Activated naive CD4-positive, alpha-beta T cell treated with anti-CD3 and anti-CD28 coated beads, Interleukin-2, amount 10 ng/mL, durations not matched to agents 7 days and 5 days (primary cell): ENCODE data around the gene IGLL1.
"Not testable (repeated sequence)": the region's sequence is repeated elsewhere in the genome, so short reads cannot be mapped to it uniquely, and the experiment has no call there.

Experiments
- CTCF ChIA-PET: fragments of 350-600 bp; sonication (Branson Sonifier 250); formaldehyde crosslinking; loops from one replicate; lab custom pipeline; 2021; ENCODE audit warnings: antibody characterized with exemption; lab: Charles Lee
- DNase-seq: peaks from one replicate; pipeline ENCODE4 v3.0.0-alpha.2; 2020
- H3K27ac Mint-ChIP-seq: one replicate; pipeline ENCODE4 v1.8.0; 2021; ENCODE audit warnings: mild to moderate bottlenecking, moderate library complexity, mixed read lengths
- H3K27me3 Mint-ChIP-seq: one replicate; pipeline ENCODE4 v1.8.0; 2021; ENCODE audit warnings: mild to moderate bottlenecking, mixed read lengths
- H3K36me3 Mint-ChIP-seq: one replicate; pipeline ENCODE4 v1.8.0; 2021; ENCODE audit warnings: mixed read lengths
- H3K4me1 Mint-ChIP-seq: one replicate; pipeline ENCODE4 v1.8.0; 2021; ENCODE audit warnings: mixed read lengths
- H3K4me3 Mint-ChIP-seq: one replicate; pipeline ENCODE4 v1.8.0; 2021; ENCODE audit warnings: mild to moderate bottlenecking, moderate library complexity, mixed read lengths
- H3K9me3 Mint-ChIP-seq: one replicate; pipeline ENCODE4 v1.8.0; 2021; ENCODE audit warnings: mixed read lengths

The IGLL1 gene

DNA sequence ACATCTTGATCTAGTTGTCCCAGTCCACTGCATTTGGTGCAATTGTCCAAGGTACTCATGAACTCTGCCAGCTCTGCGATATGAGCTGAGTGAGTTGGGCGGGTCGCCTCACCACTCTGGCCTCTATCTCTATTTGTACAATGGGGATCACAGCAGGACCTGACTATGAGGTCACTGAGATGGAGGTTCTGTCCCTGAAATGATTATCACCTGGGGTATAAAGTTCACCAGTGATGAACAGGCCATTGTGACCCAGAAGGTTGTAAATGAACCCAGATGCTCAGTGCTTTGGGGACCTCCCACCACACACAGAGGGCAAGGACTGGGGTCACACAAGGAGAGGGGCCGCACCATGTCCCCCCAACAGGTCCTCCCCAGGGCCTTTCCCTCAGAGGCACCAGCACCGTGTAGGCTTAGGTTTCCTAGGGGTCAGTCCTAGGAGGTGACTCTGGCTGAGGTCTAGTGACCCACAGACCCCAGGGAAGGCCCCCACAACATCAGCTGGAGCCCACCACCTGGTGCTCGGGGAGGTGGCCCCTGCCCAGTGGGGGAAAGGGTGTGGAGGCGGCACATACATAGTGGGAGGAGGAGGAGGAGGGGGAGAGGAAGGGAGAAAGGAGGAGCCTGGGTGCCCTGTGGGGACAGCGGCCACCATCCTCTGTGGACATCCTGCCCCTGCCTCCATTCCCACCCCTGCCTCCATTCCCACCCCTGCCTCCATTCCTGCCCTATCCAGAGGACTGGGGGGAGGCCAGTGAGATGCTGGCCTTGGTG is 25.0 kb upstream of the IGLL1 start:
- CTCF ChIA-PET = interaction anchor here (0.6 to 1.3 kb wide), 3 partner anchors 14 to 23 kb away, joined by 3 to 4 read pairs (median 3); no protein-coding TSS in a partner anchor
- H3K36me3 Mint-ChIP-seq = no peaks in the 10 kb centered on the region
- H3K4me1 Mint-ChIP-seq = peaks cover 7% of the 10 kb centered on the region
- H3K9me3 Mint-ChIP-seq = no peaks in the 10 kb centered on the region
- no peak overlapping the region for H3K27ac Mint-ChIP-seq
- DNase-seq = no peak
- peaks cover 5% of the 10 kb centered on the region for H3K27me3 Mint-ChIP-seq
- H3K4me3 Mint-ChIP-seq = no peak overlapping the region

DNA sequence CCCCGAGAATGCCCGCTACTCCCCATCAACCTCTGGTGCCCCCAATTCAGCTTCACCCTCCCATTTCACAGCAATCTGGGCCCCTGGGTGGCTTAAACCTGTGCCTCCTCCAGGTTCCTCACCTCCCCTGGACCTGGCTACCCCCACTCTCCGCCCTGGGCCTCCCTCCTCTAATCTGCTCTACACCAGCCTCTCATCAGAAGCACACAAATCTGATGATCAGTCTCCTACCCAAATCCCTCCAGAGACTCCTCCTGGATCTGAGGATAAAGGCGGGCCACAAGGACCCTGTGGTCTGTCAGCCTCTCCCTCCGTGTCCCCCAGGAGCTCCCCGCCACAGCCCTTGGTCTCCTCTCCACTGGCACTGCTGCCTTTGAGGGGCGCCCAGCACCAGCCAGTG is 23.2 kb upstream of the IGLL1 start:
- H3K4me1 Mint-ChIP-seq = no peaks in the 10 kb centered on the region
- no peak overlapping the region for H3K4me3 Mint-ChIP-seq
- H3K9me3 Mint-ChIP-seq = no peaks in the 10 kb centered on the region
- no peak overlapping the region for H3K27ac Mint-ChIP-seq
- H3K36me3 Mint-ChIP-seq = no peaks in the 10 kb centered on the region
- H3K27me3 Mint-ChIP-seq = peaks cover 5% of the 10 kb centered on the region
- no peak for DNase-seq
- CTCF ChIA-PET = no interaction called here

DNA sequence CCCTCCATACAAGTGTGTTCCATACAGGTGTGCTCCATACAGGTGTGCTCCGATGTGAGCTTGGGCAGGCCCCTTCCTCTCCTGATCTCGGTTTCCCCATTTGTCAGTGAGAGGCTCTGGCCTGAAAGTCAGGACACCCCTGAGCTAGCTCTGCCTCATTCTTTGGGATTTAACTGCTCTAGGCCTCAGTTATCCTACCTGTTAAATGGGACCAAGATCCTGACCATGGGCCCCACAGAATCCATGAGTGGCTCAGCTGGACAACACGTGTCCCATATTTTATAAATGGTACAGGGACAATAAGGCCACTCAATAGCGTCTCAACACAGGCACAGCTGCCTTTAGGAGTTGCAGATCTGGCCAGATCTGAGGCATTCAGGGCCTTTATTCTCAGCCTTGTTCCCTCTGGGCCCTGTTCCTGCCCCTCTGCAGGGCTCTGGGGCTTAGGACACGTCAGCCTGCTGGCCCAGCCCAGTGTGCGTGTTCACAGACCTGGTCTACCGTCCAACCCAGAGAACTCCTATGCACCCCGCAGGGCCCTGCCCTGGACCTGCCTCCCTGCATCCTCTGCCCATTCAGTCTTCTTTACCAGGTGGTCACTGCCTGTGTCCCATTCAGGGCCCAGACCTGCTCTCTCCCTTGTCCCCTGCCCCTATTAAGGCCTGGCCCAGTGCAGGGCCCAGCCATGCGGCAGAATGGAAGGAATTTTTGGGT is 18.9 kb upstream of the IGLL1 start:
- CTCF ChIA-PET = no interaction called here
- H3K27me3 Mint-ChIP-seq = peaks cover 14% of the 10 kb centered on the region
- DNase-seq = no peak
- H3K27ac Mint-ChIP-seq = no peak overlapping the region
- no peaks in the 10 kb centered on the region for H3K9me3 Mint-ChIP-seq
- no peaks in the 10 kb centered on the region for H3K36me3 Mint-ChIP-seq
- H3K4me3 Mint-ChIP-seq = no peak overlapping the region
- H3K4me1 Mint-ChIP-seq = no peaks in the 10 kb centered on the region

DNA sequence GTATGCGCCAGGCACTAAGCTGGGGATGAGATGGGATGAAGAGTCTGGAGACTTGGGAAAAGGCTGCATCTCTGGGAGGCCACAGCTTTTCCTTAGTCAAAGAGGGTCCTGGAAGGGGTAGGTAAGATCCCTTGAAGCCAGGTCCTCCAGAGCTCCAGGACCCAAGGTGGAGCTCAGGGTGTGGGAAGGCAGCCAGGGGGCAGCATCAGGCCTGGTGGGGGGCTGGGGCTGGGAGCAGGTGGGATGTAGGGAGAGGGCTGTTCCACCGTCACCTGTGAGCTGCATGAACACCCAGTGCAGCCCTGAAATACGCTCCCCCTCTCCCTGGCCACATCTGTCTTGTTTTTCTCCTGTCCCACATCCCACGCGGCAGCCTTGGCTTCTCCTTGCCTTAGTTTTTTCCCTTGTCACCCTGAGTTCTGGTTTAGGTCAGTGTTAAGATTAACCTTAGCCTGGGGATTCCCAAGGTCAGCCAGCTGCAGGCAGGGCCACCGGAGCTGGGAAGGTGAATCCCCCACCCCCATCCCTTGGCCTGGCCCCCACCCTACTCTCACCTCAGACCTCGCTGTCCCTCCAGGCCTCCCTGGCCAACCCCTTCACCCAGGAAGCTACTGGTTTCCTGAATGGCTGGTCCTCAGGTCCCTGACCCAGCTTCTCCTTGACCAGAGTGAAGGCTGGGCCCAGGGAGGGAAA is 17.6 kb upstream of the IGLL1 start:
- peaks cover 13% of the 10 kb centered on the region for H3K27me3 Mint-ChIP-seq
- CTCF ChIA-PET, H3K27ac Mint-ChIP-seq, H3K4me3 Mint-ChIP-seq, DNase-seq, H3K4me1 Mint-ChIP-seq, H3K36me3 Mint-ChIP-seq, H3K9me3 Mint-ChIP-seq: not testable (repeated sequence)

DNA sequence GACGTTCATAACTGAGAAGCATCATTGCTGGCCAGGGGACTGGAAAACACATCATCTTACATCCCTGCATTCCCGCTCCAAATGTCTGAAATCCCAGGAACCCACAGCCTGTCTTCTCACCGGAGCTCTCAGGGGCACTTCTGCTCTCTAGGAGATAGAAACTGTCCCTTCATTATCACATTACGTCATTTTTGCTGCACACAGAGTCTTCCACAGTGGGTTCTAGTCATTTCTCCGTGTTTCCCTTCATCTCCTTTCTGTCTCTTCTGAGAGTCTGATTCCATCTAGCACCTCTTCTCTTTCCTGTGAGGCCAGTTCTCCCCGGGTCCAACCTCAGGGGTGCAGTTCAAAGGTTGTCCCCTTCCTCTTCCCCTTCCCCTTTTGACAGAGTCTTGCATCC is 15.8 kb upstream of the IGLL1 start:
- H3K27ac Mint-ChIP-seq, H3K9me3 Mint-ChIP-seq, CTCF ChIA-PET, DNase-seq, H3K4me3 Mint-ChIP-seq, H3K4me1 Mint-ChIP-seq, H3K36me3 Mint-ChIP-seq: not testable (repeated sequence)
- H3K27me3 Mint-ChIP-seq = peaks cover 13% of the 10 kb centered on the region

DNA sequence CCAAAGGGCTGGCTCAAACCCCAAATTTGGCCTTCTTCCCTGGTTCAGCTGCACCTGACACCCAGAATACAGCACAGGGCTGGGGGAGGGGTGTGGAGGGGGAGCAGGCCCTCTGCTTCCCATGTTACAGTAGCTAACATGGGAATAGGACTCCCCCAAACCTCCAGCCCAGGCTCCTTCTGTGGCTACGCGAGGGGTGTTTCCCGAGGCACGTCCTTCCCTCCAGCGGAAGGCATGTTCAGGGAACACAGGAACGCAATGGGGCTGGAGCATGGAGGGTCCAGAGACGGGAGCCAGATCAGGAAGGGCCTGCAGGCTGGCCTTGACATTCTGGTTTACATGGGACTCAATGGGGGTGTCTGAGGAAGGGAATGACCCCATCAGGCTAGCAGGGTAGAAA is 11.8 kb upstream of the IGLL1 start:
- Mint-ChIP-seq H3K4me3 (no peak overlapping the region), H3K9me3 (no peaks in the 10 kb centered on the region), H3K4me1 (no peaks in the 10 kb centered on the region), H3K27ac (no peak overlapping the region), H3K36me3 (no peaks in the 10 kb centered on the region), H3K27me3 (peaks cover 13% of the 10 kb centered on the region)
- CTCF ChIA-PET = interaction anchor here (0.8 to 2.5 kb wide), 12 partner anchors 9 to 260 kb away, joined by 3 to 22 read pairs (median 3); no protein-coding TSS in a partner anchor
- no peak for DNase-seq

DNA sequence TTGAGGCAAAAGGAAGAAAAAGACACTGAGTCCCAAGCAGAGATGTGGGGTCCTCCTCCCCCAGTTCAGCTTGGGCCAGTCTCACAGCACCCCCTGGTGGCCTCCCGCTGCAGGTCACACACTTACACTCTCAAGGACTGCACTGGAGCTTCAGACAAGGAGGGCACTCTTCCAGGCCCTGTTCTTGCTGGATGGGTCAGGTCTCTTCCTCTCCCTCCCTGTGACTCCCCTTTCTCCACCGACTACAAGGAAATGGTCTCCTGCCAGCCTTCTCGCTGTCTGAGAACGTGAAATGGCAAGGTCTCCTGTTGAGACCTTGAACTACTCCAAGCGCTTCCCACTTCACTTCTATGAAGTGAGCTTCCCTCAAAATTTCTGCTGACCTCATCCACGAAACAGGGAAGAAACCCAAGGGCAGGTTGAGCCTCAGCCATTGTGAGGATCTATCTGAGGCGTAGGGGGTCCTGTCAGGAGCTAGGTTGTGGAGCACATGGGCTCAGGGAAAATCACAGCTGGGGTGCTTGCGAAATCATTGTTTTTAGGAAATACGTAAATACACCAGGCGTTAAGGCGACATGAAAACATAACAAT is 11.2 kb upstream of the IGLL1 start:
- H3K9me3 Mint-ChIP-seq = no peaks in the 10 kb centered on the region
- no peaks in the 10 kb centered on the region for H3K36me3 Mint-ChIP-seq
- peaks cover 12% of the 10 kb centered on the region for H3K27me3 Mint-ChIP-seq
- DNase-seq = peak; percentile 74
- no peaks in the 10 kb centered on the region for H3K4me1 Mint-ChIP-seq
- no peak overlapping the region for H3K4me3 Mint-ChIP-seq
- CTCF ChIA-PET = interaction anchor here (0.8 to 2.5 kb wide), 14 partner anchors 8 to 260 kb away, joined by 3 to 22 read pairs (median 3); no protein-coding TSS in a partner anchor
- H3K27ac Mint-ChIP-seq = no peak overlapping the region

DNA sequence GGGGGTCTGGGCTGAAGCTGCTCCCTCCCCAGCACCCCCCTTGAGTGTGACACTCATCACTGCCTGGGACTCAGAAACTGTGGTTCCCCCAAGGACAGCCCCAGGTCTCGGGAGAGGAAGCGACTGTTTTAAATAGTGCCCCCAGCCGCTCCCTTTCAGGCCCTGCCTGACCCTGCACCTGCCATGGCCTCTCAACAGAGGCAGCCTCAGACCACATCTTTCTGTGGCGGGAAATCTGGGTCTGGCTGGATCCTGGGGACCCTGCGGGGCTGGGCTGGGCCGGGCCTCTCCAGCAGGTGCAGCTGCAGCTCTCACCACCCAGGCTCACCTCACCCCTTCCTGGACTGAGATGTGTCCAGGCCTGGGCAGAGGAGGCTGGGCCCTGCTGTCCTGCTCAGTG is 3.7 kb upstream of the IGLL1 start:
- no peak overlapping the region for H3K4me3 Mint-ChIP-seq
- no peak for DNase-seq
- H3K9me3 Mint-ChIP-seq = no peaks in the 10 kb centered on the region

DNA sequence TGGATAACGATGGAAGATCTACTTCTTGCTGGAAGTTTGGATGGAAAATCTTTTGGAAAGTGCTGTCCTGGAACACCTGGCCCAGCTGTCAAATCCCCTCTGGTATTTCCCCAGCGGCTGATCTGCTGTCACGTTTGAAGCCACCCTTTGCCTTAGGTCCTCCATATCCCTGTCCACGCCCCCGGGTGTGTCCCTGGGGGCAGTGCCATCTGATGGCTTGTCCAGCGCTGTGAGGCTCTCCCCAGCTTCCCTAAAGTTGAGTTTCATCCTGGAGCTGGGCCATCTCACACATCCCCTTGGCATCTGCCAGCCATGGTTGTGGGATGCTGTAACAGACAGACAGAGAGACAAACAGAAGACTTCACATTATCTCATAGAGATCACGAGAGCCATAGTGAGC is 3.1 kb upstream of the IGLL1 start:
- no peak for DNase-seq
- CTCF ChIA-PET = interaction anchor here (0.9 to 1.5 kb wide), 3 partner anchors 8 to 14 kb away, joined by 3 to 5 read pairs (median 4); no protein-coding TSS in a partner anchor
- peaks cover 8% of the 10 kb centered on the region for H3K4me1 Mint-ChIP-seq
- H3K4me3 Mint-ChIP-seq = no peak overlapping the region
- H3K9me3 Mint-ChIP-seq = no peaks in the 10 kb centered on the region
- H3K36me3 Mint-ChIP-seq = no peaks in the 10 kb centered on the region
- H3K27ac Mint-ChIP-seq = no peak overlapping the region
- peaks cover 71% of the 10 kb centered on the region for H3K27me3 Mint-ChIP-seq

More for the DNA sequence above, 3.7 kb upstream of the IGLL1 start:
- CTCF ChIA-PET = no interaction called here
- Mint-ChIP-seq H3K36me3 (no peaks in the 10 kb centered on the region), H3K27ac (no peak overlapping the region), H3K27me3 (peaks cover 64% of the 10 kb centered on the region), H3K4me1 (peaks cover 8% of the 10 kb centered on the region)

DNA sequence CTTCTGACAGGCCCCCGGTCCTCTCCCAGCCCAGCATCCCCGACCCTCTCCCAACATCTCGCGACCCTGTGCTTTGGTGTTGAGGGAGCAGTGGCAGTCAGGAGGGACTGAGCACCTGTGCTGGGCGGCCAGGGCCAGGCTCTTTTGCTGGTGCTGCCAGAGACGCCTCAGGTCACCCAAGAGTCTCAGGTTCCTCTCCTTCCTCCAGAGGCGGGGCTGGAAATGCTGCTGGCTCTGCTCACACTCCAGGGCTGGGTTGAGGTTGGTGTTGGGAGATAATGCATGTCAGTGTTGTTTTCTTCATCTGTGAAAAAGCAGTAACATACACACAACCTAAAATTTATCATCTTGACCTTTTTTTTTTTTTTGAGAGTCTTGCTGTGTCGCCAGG is 1.2 kb upstream of the IGLL1 start:
- H3K36me3 Mint-ChIP-seq = no peaks in the 10 kb centered on the region
- no peaks in the 10 kb centered on the region for H3K9me3 Mint-ChIP-seq
- H3K4me3 Mint-ChIP-seq = no peak overlapping the region
- no peak overlapping the region for H3K27ac Mint-ChIP-seq
- H3K4me1 Mint-ChIP-seq = peaks cover 8% of the 10 kb centered on the region
- H3K27me3 Mint-ChIP-seq = peaks cover 90% of the 10 kb centered on the region
- no peak for DNase-seq
- CTCF ChIA-PET = interaction anchor here (0.6 kb wide), 1 partner anchor 23 kb away, joined by 3 read pairs; no protein-coding TSS in a partner anchor

DNA sequence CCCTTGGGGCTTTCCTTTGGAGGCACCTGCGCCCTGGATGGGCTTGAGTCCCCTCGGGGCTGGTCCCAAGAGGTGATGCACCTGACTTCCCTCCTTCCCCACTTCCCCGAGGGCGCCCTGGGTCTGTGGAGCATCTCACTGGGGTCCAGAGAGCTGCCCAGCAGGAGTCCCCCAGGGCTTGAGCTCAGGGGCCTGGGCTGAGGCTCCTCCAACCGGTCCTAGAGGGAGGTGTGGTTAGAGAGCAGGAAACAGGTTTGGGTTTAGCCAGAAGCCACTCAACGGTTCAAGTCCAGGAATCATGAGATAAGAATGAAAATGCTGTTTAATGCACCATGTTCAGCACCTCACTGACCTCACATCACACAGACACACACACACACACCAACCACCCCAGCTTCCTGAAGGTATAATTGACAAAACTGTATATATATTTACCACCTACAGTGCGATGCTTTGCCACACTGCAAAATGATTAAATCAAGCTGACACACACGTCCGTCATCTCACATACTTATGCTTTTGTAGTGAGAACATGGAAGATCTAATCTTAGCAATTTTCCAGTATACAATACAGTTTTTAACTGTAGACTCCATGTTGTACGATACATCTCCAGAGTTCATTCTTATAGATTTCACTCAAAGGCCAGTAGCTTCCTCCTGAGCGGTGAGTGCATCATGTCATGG is 628 bp upstream of the IGLL1 start:
- CTCF ChIA-PET = no interaction called here
- H3K4me1 Mint-ChIP-seq = peaks cover 8% of the 10 kb centered on the region
- no peaks in the 10 kb centered on the region for H3K9me3 Mint-ChIP-seq
- H3K4me3 Mint-ChIP-seq = no peak overlapping the region
- no peak overlapping the region for H3K27ac Mint-ChIP-seq
- no peaks in the 10 kb centered on the region for H3K36me3 Mint-ChIP-seq
- no peak for DNase-seq
- peaks cover 95% of the 10 kb centered on the region for H3K27me3 Mint-ChIP-seq

DNA sequence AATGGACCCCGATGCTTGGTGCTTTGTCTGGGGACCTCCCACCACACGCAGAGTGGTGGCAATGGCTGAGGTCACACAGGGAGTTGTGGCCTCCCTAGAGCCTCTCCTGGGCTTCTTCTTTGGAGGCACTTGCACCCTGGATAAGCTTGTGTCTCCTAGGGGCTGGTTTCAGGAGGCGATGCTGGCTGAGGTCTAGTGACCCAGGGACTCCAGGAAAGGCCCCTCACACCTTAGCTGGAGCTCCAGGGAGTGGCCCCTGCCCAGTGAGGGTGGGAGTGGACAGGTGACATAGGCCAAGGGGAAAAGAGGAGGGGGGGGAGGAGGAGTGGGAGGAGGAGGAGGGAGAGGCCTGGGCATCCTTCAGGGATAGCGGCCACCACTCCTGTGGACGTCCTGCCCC is 810 bp downstream of the IGLL1 start:
- CTCF ChIA-PET = interaction anchor here (1.0 kb wide), 1 partner anchor 12 kb away, joined by 3 read pairs; no protein-coding TSS in a partner anchor
- Mint-ChIP-seq H3K27ac (no peak overlapping the region), H3K36me3 (no peaks in the 10 kb centered on the region), H3K4me1 (peaks cover 8% of the 10 kb centered on the region), H3K4me3 (no peak overlapping the region), H3K27me3 (peaks cover 96% of the 10 kb centered on the region), H3K9me3 (no peaks in the 10 kb centered on the region)
- no peak for DNase-seq

DNA sequence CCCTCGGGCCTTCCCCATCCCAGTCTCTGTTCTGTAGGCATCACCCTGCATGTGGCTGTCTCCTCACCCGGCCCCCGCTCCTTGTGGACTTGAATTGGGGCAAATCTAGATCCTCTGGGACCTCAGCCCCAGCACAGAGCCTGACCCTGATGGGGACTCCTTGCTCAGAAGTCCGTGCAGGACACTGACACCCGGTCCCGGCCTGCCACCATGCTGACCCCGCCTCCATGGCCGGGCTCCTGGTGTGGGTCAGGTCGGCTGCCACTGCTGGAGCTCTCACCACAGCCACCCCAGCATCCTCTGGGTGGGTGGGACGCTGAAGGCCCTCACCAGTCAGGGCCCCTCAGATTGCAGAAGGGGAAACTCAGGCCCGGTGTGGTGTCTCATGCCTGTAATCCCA is 1.8 kb downstream of the IGLL1 start:
- peaks cover 8% of the 10 kb centered on the region for H3K4me1 Mint-ChIP-seq
- H3K4me3 Mint-ChIP-seq = no peak overlapping the region
- H3K36me3 Mint-ChIP-seq = no peaks in the 10 kb centered on the region
- no peaks in the 10 kb centered on the region for H3K9me3 Mint-ChIP-seq
- CTCF ChIA-PET = interaction anchor here (0.9 kb wide), 1 partner anchor 10 kb away, joined by 4 read pairs; no protein-coding TSS in a partner anchor
- H3K27me3 Mint-ChIP-seq = peaks cover 86% of the 10 kb centered on the region
- no peak for DNase-seq
- no peak overlapping the region for H3K27ac Mint-ChIP-seq
